ENCODE measurements around the gene DISC1.

Gene DISC1

GRCh38 chr1:231872461-231872910, 245.9 kb downstream of the DISC1 start:
- Mint-ChIP-seq H3K9me3 (peaks cover 6% of the 10 kb centered on the region), H3K27ac (no peak overlapping the region), H3K36me3 (ENCODE audit: low read depth) (peaks cover 13% of the 10 kb centered on the region), H3K4me3 (no peak overlapping the region), H3K27me3 (ENCODE audit: low read depth) (peaks cover 4% of the 10 kb centered on the region), H3K4me1 (peaks cover 9% of the 10 kb centered on the region)
- TF ChIP-seq, protein P1, sequence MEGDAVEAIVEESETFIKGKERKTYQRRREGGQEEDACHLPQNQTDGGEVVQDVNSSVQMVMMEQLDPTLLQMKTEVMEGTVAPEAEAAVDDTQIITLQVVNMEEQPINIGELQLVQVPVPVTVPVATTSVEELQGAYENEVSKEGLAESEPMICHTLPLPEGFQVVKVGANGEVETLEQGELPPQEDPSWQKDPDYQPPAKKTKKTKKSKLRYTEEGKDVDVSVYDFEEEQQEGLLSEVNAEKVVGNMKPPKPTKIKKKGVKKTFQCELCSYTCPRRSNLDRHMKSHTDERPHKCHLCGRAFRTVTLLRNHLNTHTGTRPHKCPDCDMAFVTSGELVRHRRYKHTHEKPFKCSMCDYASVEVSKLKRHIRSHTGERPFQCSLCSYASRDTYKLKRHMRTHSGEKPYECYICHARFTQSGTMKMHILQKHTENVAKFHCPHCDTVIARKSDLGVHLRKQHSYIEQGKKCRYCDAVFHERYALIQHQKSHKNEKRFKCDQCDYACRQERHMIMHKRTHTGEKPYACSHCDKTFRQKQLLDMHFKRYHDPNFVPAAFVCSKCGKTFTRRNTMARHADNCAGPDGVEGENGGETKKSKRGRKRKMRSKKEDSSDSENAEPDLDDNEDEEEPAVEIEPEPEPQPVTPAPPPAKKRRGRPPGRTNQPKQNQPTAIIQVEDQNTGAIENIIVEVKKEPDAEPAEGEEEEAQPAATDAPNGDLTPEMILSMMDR (IDR thresholded peaks at IDR 0.05; ENCODE audit: unreplicated experiment in 3 of 3), result no peak

- Mint-ChIP-seq H3K4me3 (no peak overlapping the region), H3K9me3 (peaks cover 6% of the 10 kb centered on the region), H3K27me3 (ENCODE audit: low read depth) (peaks cover 8% of the 10 kb centered on the region), H3K4me1 (no peaks in the 10 kb centered on the region), H3K27ac (no peak overlapping the region), H3K36me3 (ENCODE audit: low read depth) (peaks cover 8% of the 10 kb centered on the region)
- TF ChIP-seq, protein P1 (IDR thresholded peaks at IDR 0.05; ENCODE audit: unreplicated experiment in 3 of 3), result no peak
Observed at GRCh38 chr1:231878737-231879136, 252.1 kb downstream of the DISC1 start.

- Mint-ChIP-seq H3K4me1 (no peaks in the 10 kb centered on the region), H3K27me3 (ENCODE audit: low read depth) (peaks cover 8% of the 10 kb centered on the region), H3K36me3 (ENCODE audit: low read depth) (peaks cover 8% of the 10 kb centered on the region), H3K9me3 (peaks cover 6% of the 10 kb centered on the region), H3K27ac (no peak overlapping the region), H3K4me3 (no peak overlapping the region)
- TF ChIP-seq, protein P1 (IDR thresholded peaks at IDR 0.05; ENCODE audit: unreplicated experiment in 3 of 3), result no peak
Observed at GRCh38 chr1:231879296-231879695, 252.7 kb downstream of the DISC1 start.

GRCh38 chr1:231882333-231882732, 255.7 kb downstream of the DISC1 start:
- Mint-ChIP-seq H3K4me3 (no peak overlapping the region), H3K27me3 (ENCODE audit: low read depth) (peaks cover 12% of the 10 kb centered on the region), H3K27ac (no peak overlapping the region), H3K36me3 (ENCODE audit: low read depth) (no peaks in the 10 kb centered on the region), H3K9me3 (no peaks in the 10 kb centered on the region), H3K4me1 (peaks cover 9% of the 10 kb centered on the region)
- TF ChIP-seq, protein P1 (IDR thresholded peaks at IDR 0.05; ENCODE audit: unreplicated experiment in 3 of 3), result no peak

GRCh38 chr1:231882790-231883189, 256.2 kb downstream of the DISC1 start:
- TF ChIP-seq, protein P1 (IDR thresholded peaks at IDR 0.05; ENCODE audit: unreplicated experiment in 3 of 3), result no peak
- no peak overlapping the region for H3K4me3 Mint-ChIP-seq
- no peaks in the 10 kb centered on the region for H3K36me3 Mint-ChIP-seq (ENCODE audit: low read depth)
- H3K9me3 Mint-ChIP-seq, result no peaks in the 10 kb centered on the region
- no peak overlapping the region for H3K27ac Mint-ChIP-seq
- H3K4me1 Mint-ChIP-seq, result peaks cover 9% of the 10 kb centered on the region
- peaks cover 12% of the 10 kb centered on the region for H3K27me3 Mint-ChIP-seq (ENCODE audit: low read depth)

GRCh38 chr1:231883382-231883781, 256.8 kb downstream of the DISC1 start:
- Mint-ChIP-seq H3K4me1 (peaks cover 9% of the 10 kb centered on the region), H3K9me3 (no peaks in the 10 kb centered on the region), H3K4me3 (no peak overlapping the region), H3K27me3 (ENCODE audit: low read depth) (peaks cover 12% of the 10 kb centered on the region), H3K36me3 (ENCODE audit: low read depth) (no peaks in the 10 kb centered on the region), H3K27ac (no peak overlapping the region)
- TF ChIP-seq, protein P1 (IDR thresholded peaks at IDR 0.05; ENCODE audit: unreplicated experiment in 3 of 3), result no peak

All from nephron (organoid).